ENCODE data around the gene SIRT7.

GRCh38 chr17:81898029-81898866, 19.7 kb downstream of the SIRT7 start:
- no peak for TF ChIP-seq TAF1 (IDR thresholded peaks at IDR 0.05; ENCODE audit: low read depth)
- no peak for TF ChIP-seq MAX (IDR thresholded peaks at IDR 0.05)
- TF ChIP-seq RAD21 (IDR thresholded peaks at IDR 0.05; ENCODE audit: low read depth), result no peak
- TF ChIP-seq ZBTB7A (IDR thresholded peaks at IDR 0.05; ENCODE audit: low read depth), result no peak
- TF ChIP-seq, protein P1, sequence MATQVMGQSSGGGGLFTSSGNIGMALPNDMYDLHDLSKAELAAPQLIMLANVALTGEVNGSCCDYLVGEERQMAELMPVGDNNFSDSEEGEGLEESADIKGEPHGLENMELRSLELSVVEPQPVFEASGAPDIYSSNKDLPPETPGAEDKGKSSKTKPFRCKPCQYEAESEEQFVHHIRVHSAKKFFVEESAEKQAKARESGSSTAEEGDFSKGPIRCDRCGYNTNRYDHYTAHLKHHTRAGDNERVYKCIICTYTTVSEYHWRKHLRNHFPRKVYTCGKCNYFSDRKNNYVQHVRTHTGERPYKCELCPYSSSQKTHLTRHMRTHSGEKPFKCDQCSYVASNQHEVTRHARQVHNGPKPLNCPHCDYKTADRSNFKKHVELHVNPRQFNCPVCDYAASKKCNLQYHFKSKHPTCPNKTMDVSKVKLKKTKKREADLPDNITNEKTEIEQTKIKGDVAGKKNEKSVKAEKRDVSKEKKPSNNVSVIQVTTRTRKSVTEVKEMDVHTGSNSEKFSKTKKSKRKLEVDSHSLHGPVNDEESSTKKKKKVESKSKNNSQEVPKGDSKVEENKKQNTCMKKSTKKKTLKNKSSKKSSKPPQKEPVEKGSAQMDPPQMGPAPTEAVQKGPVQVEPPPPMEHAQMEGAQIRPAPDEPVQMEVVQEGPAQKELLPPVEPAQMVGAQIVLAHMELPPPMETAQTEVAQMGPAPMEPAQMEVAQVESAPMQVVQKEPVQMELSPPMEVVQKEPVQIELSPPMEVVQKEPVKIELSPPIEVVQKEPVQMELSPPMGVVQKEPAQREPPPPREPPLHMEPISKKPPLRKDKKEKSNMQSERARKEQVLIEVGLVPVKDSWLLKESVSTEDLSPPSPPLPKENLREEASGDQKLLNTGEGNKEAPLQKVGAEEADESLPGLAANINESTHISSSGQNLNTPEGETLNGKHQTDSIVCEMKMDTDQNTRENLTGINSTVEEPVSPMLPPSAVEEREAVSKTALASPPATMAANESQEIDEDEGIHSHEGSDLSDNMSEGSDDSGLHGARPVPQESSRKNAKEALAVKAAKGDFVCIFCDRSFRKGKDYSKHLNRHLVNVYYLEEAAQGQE (IDR thresholded peaks at IDR 0.05; ENCODE audit: low read depth), result no peak
- no peak for TF ChIP-seq YY1 (IDR thresholded peaks at IDR 0.05; ENCODE audit: low read depth)
- TF ChIP-seq NFIC (IDR thresholded peaks at IDR 0.05), result no peak
- TF ChIP-seq EGR1 (IDR thresholded peaks at IDR 0.05), result no peak
- no peak for TF ChIP-seq CREB1 (IDR thresholded peaks at IDR 0.05; ENCODE audit: low read depth)
- no peak for TF ChIP-seq EP300 (IDR thresholded peaks at IDR 0.05; ENCODE audit: borderline replicate concordance)
- TF ChIP-seq, protein P2, sequence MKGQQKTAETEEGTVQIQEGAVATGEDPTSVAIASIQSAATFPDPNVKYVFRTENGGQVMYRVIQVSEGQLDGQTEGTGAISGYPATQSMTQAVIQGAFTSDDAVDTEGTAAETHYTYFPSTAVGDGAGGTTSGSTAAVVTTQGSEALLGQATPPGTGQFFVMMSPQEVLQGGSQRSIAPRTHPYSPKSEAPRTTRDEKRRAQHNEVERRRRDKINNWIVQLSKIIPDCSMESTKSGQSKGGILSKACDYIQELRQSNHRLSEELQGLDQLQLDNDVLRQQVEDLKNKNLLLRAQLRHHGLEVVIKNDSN (IDR thresholded peaks at IDR 0.05), result no peak

All from Ishikawa (cell line).